Osteocyte (in vitro differentiated cells): ENCODE measurements around the gene CNPY4. TPM values are rescaled to one million over a fixed set of nuclear protein-coding genes. Genes with fewer than 3 reads are reported as not detected.
A peak's percentile ranks its signal among the peaks of the same experiment; 100 is the strongest.

Experiments
- DNase-seq: peaks from one replicate; pipeline ENCODE4 v3.0.0; 2021; ENCODE audit warnings: mixed read lengths; ENCODE audit not compliant: unreplicated experiment; ENCODE audit errors: extremely low spot score
- H3K27ac Mint-ChIP-seq: one replicate; pipeline ENCODE4 v1.8.0; 2021; ENCODE audit warnings: mild to moderate bottlenecking, mixed read lengths; ENCODE audit not compliant: unreplicated experiment
- H3K27me3 Mint-ChIP-seq: one replicate; pipeline ENCODE4 v1.8.0; 2021; ENCODE audit warnings: mixed read lengths; ENCODE audit not compliant: unreplicated experiment
- H3K36me3 Mint-ChIP-seq: one replicate; pipeline ENCODE4 v1.8.0; 2021; ENCODE audit warnings: mixed read lengths; ENCODE audit not compliant: unreplicated experiment
- H3K4me1 Mint-ChIP-seq: one replicate; pipeline ENCODE4 v1.8.0; 2021; ENCODE audit warnings: mixed read lengths; ENCODE audit not compliant: unreplicated experiment
- H3K4me3 Mint-ChIP-seq: one replicate; pipeline ENCODE4 v1.8.0; 2021; ENCODE audit warnings: mild to moderate bottlenecking, moderate library complexity, mixed read lengths; ENCODE audit not compliant: unreplicated experiment
- H3K9me3 Mint-ChIP-seq: one replicate; pipeline ENCODE4 v1.8.0; 2021; ENCODE audit warnings: mixed read lengths; ENCODE audit not compliant: unreplicated experiment
- CTCF ChIP-seq: fragments of 200-600 bp; sonication (generic); IDR thresholded peaks from 2 replicates; pipeline ENCODE4 v1.5.0; 2021; ENCODE audit warnings: antibody characterized with exemption, mild to moderate bottlenecking, moderate library complexity
- total RNA-seq: library from RNA; stranded (reverse); gene quantifications from 2 replicates; pipeline ENCODE4 v1.2.1, GENCODE V29; 2021

CNPY4 gene
- total RNA-seq, 1 donor from 2014 or later = 33.6 TPM

DNA sequence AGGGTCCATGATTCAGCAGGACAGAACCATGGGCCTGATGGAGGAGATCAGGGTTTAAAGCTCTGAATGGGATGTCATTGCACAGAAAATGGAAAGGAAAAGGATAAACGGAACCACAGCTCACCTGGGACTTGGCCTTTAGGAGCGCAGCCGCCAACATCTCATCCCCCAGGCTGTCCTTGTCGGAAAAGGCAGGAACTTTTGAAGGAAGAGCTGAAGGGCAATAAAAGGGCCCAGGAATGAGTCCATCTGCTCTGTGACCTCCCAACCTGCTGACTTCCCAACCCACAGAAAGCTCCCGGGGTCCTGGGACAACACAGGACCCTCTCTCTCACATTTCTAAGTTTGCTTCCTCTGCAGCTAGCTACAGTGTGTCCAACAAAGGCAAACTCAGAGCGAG lies 44.0 kb upstream of the CNPY4 start:
- Mint-ChIP-seq H3K27ac (no peak overlapping the region), H3K27me3 (no peaks in the 10 kb centered on the region), H3K36me3 (peaks cover 73% of the 10 kb centered on the region), H3K4me3 (no peak overlapping the region), H3K4me1 (peaks cover 18% of the 10 kb centered on the region), H3K9me3 (peaks cover 15% of the 10 kb centered on the region)
- TF ChIP-seq CTCF = no peak
- no peak for DNase-seq

DNA sequence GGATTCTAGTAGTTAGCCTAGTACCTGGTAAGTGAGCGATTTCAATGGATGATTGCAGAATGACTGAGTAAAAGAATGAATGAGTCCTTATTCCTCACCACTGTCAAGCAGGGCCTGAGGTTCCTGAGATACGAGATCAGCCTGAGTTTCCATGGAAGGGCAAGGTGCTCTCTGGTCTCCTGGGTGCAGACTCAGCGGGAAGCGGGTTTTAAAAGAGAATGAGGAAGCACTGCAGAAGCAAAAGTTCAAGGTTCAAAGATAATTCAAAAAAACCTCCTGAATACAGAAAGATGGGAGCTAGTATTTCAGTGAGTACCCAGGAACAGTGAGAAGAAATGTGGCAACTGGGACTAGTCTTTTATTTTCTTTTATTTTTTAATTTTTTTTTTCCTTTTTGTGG lies 42.2 kb upstream of the CNPY4 start:
- no peaks in the 10 kb centered on the region for H3K27me3 Mint-ChIP-seq
- no peak for DNase-seq
- peaks cover 3% of the 10 kb centered on the region for H3K9me3 Mint-ChIP-seq
- H3K27ac Mint-ChIP-seq = no peak overlapping the region
- no peak overlapping the region for H3K4me3 Mint-ChIP-seq
- no peak for TF ChIP-seq CTCF
- peaks cover 27% of the 10 kb centered on the region for H3K4me1 Mint-ChIP-seq
- peaks cover 55% of the 10 kb centered on the region for H3K36me3 Mint-ChIP-seq

- Mint-ChIP-seq H3K9me3 (no peaks in the 10 kb centered on the region), H3K36me3 (peaks cover 38% of the 10 kb centered on the region), H3K27ac (peak overlapping the region; percentile 57), H3K4me1 (peaks cover 30% of the 10 kb centered on the region), H3K27me3 (no peaks in the 10 kb centered on the region), H3K4me3 (peak overlapping the region; percentile 30)
- no peak for DNase-seq
- no peak for TF ChIP-seq CTCF
These were observed 40.3 kb upstream of the CNPY4 start for GRCh38 chr7:100079024-100079560.

DNA sequence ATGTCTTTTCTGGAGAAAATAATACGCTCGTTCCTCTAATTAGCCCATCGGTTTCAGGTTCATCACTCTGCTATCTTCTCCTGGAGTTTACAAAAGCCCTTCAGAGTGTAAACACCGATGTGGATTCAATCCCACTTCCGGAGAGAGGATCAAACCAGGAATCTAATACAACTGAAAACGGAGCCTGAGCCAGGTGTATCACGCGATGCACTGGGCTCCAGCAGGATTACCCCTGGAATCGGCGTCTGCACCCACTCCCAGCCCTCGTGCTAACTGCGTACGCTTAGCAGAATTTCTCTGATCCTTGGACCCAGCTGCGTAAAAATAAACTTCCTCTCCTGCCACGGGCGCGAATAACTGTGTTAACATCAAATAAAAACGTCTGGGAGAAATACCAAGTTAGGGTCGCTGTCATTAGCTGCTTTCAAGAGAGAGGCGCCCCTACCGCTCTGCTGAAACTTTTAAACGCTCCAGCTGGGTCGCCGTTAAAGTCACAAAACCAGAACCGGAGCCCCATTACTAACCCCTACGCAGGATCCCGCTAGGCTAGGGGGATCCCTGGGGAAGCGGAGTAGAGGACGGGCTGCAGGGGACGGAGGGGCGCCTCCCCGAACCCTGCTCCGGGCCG lies 38.4 kb upstream of the CNPY4 start:
- peaks cover 20% of the 10 kb centered on the region for H3K36me3 Mint-ChIP-seq
- peak overlapping the region; percentile 92 for H3K4me3 Mint-ChIP-seq
- H3K4me1 Mint-ChIP-seq = peaks cover 30% of the 10 kb centered on the region
- H3K27me3 Mint-ChIP-seq = no peaks in the 10 kb centered on the region
- DNase-seq = no peak
- TF ChIP-seq CTCF = no peak
- H3K9me3 Mint-ChIP-seq = no peaks in the 10 kb centered on the region
- peak overlapping the region; percentile 92 for H3K27ac Mint-ChIP-seq

- H3K27me3 Mint-ChIP-seq = no peaks in the 10 kb centered on the region
- peaks cover 30% of the 10 kb centered on the region for H3K4me1 Mint-ChIP-seq
- peak; percentile 99 for DNase-seq
- H3K36me3 Mint-ChIP-seq = peaks cover 15% of the 10 kb centered on the region
- H3K9me3 Mint-ChIP-seq = no peaks in the 10 kb centered on the region
- peak within 1 kb of the TSS; percentile 92 for H3K27ac Mint-ChIP-seq
- peak; percentile 96 for TF ChIP-seq CTCF
- H3K4me3 Mint-ChIP-seq = peak within 1 kb of the TSS; percentile 92
These were observed 37.8 kb upstream of the CNPY4 start, which contains the start of gene ZNF3 for GRCh38 chr7:100081535-100082102. Gene ZNF3, minus strand, starts transcription at chr7:100081723. Its CDS starts 4,366 bp downstream, at chr7:100077357.
